GM19240 (cell line): ENCODE results near the gene PTPRCAP.
A peak's percentile ranks its signal among the peaks of the same experiment; 100 is the strongest.
"Not testable (repeated sequence)": the region's sequence is repeated elsewhere in the genome, so short reads cannot be mapped to it uniquely, and the experiment has no call there.

ENCODE experiments used
- DNase-seq: peaks from one replicate; pipeline ENCODE4 v3.0.0; 2011; ENCODE audit warnings: low spot score; ENCODE audit not compliant: insufficient read length

Gene PTPRCAP

GRCh38 chr11:67409781-67410368 lies 27.6 kb downstream of the PTPRCAP start:
- DNase-seq = no peak

GRCh38 chr11:67409261-67409666 lies 28.2 kb downstream of the PTPRCAP start:
- peak; percentile 77 for DNase-seq

GRCh38 chr11:67408437-67409200 lies 28.9 kb downstream of the PTPRCAP start:
- DNase-seq = no peak

GRCh38 chr11:67407688-67408163 lies 29.8 kb downstream of the PTPRCAP start:
- DNase-seq = no peak

- no peak for DNase-seq
Measured at GRCh38 chr11:67406969-67407687, 30.4 kb downstream of the PTPRCAP start.

- no peak for DNase-seq
Measured at GRCh38 chr11:67406420-67406968, 31.0 kb downstream of the PTPRCAP start.

GRCh38 chr11:67405688-67406339 lies 31.7 kb downstream of the PTPRCAP start:
- DNase-seq = no peak

GRCh38 chr11:67405196-67405567 lies 32.3 kb downstream of the PTPRCAP start:
- no peak for DNase-seq

- DNase-seq = no peak
Measured at GRCh38 chr11:67404515-67405195, 32.8 kb downstream of the PTPRCAP start.

- DNase-seq = not testable (repeated sequence)
Measured at GRCh38 chr11:67403085-67403484, 34.4 kb downstream of the PTPRCAP start.

GRCh38 chr11:67402192-67402839 lies 35.2 kb downstream of the PTPRCAP start:
- DNase-seq = not testable (repeated sequence)

GRCh38 chr11:67401495-67402191 lies 35.8 kb downstream of the PTPRCAP start, which contains the start of gene PPP1CA:
Gene PPP1CA (minus strand): TSS chr11:67401858. CDS start chr11:67401782, 76 bp downstream.
- DNase-seq = peak; percentile 89

GRCh38 chr11:67400942-67401494 lies 36.5 kb downstream of the PTPRCAP start:
- DNase-seq = no peak

- no peak for DNase-seq
Measured at GRCh38 chr11:67400251-67400941, 37.1 kb downstream of the PTPRCAP start.

- DNase-seq = no peak
Measured at GRCh38 chr11:67398661-67399563, 38.6 kb downstream of the PTPRCAP start.

GRCh38 chr11:67397986-67398660 lies 39.4 kb downstream of the PTPRCAP start:
- DNase-seq = no peak

GRCh38 chr11:67397536-67397935 lies 39.9 kb downstream of the PTPRCAP start:
- DNase-seq = no peak
